GM12878 (cell line): Measurements from ENCODE around the gene FITM1. TPM values are rescaled to one million over a fixed set of nuclear protein-coding genes. Genes with fewer than 3 reads are reported as not detected.
A peak's percentile ranks its signal among the peaks of the same experiment; 100 is the strongest.

Experiments
- BCL3 ChIP-seq: IDR thresholded peaks from 2 replicates; pipeline ENCODE4 v1.6.1; 2011; ENCODE audit warnings: borderline replicate concordance, low read depth, mild to moderate bottlenecking, moderate library complexity, low read length; ENCODE audit not compliant: insufficient read depth, poor library complexity, severe bottlenecking
- CREM ChIP-seq: IDR thresholded peaks from 2 replicates; pipeline ENCODE4 v1.6.1; 2014; ENCODE audit warnings: antibody characterized with exemption, low read depth
- DPF2 ChIP-seq: fragments of 450-650 bp; IDR thresholded peaks from 2 replicates; pipeline ENCODE4 v1.6.1; 2017; ENCODE audit warnings: mild to moderate bottlenecking
- E2F4 ChIP-seq: IDR thresholded peaks from 2 replicates; pipeline ENCODE4 v1.6.1; 2012; ENCODE audit warnings: low read depth, low read length, improper control_type of control experiment
- E2F8 ChIP-seq: fragments of 450-650 bp; IDR thresholded peaks from 2 replicates; pipeline ENCODE4 v1.6.1; 2018; ENCODE audit warnings: mild to moderate bottlenecking, low read depth, moderate library complexity; ENCODE audit not compliant: partially characterized antibody
- EP300 ChIP-seq, 2 experiments: fragments of 150-350 bp in 1 of 2; IDR thresholded peaks; 2 replicates each; pipeline ENCODE4 v1.6.1; 2011 to 2012; ENCODE audit warnings: low read depth in 2 of 2, low read length in 2 of 2, borderline replicate concordance in 1 of 2, improper control_type of control experiment in 1 of 2, inconsistent platforms in 1 of 2; ENCODE audit not compliant: control insufficient read depth in 1 of 2
- HDAC6 ChIP-seq: fragments of 200-600 bp; sonication (generic); IDR thresholded peaks from one replicate; pipeline ENCODE4 v1.8.0; 2017; ENCODE audit warnings: antibody characterized with exemption; ENCODE audit not compliant: unreplicated experiment
- NFIC ChIP-seq: IDR thresholded peaks from 2 replicates; pipeline ENCODE4 v1.6.1; 2012; ENCODE audit warnings: low read depth, mild to moderate bottlenecking, inconsistent platforms, low read length, moderate library complexity
- NFYA ChIP-seq: IDR thresholded peaks from 2 replicates; pipeline ENCODE4 v1.6.1; 2011; ENCODE audit warnings: low read depth, mild to moderate bottlenecking, low read length, improper control_type of control experiment, borderline replicate concordance
- PBX3 ChIP-seq: IDR thresholded peaks from 2 replicates; pipeline ENCODE4 v1.6.1; 2011; ENCODE audit warnings: mild to moderate bottlenecking, low read depth, low read length, moderate library complexity; ENCODE audit not compliant: insufficient replicate concordance
- RELB ChIP-seq: fragments of 450-650 bp; IDR thresholded peaks from 2 replicates; pipeline ENCODE4 v1.6.1; 2017; ENCODE audit warnings: low read depth, mild to moderate bottlenecking, moderate library complexity
- SMAD1 ChIP-seq: fragments of 450-650 bp; IDR thresholded peaks from 2 replicates; pipeline ENCODE4 v1.6.1; 2018; ENCODE audit warnings: mild to moderate bottlenecking, low read depth; ENCODE audit not compliant: partially characterized antibody
- SPI1 ChIP-seq: IDR thresholded peaks from 2 replicates; pipeline ENCODE4 v1.6.1; 2011; ENCODE audit warnings: low read depth, mild to moderate bottlenecking, low read length, moderate library complexity, borderline replicate concordance; ENCODE audit not compliant: insufficient read depth
- ZNF274 ChIP-seq: IDR thresholded peaks from one replicate; pipeline ENCODE4 v1.8.0; 2011; ENCODE audit not compliant: insufficient read length, insufficient read depth
- ZNF384 ChIP-seq: IDR thresholded peaks from 2 replicates; pipeline ENCODE4 v1.6.1; 2012; ENCODE audit warnings: low read depth, mild to moderate bottlenecking, low read length, improper control_type of control experiment, borderline replicate concordance
- polyA plus RNA-seq, 11 experiments: library from polyadenylated mRNA; depleted of rRNA in 4 of 11; unstranded in 6 of 11; stranded (reverse) in 5 of 11; fragments of >200 nt; fragmentation: Nextera tagmentation in 4 of 11; fragmentation: Illumina TruSeq in 1 of 11; extraction: Ambion mirVana in 4 of 11; extraction: Trizol in 1 of 11; gene quantifications; 1 replicate in 1 of 11; 2 replicates in 10 of 11; pipeline versions ENCODE4 v1.2.1 to v1.2.3, GENCODE V29; 2011 to 2016; ENCODE audit warnings: inconsistent platforms in 2 of 11, missing spikeins in 2 of 11, low read depth in 1 of 11
- total RNA-seq, 4 experiments: library from RNA; depleted of rRNA in 3 of 4; stranded (reverse); fragments of >200 nt in 3 of 4; fragmentation: Illumina TruSeq in 1 of 4; extraction: Trizol in 1 of 4; gene quantifications; 2 replicates each; pipeline versions ENCODE4 v1.2.1 to v1.2.3, GENCODE V29; 2013 to 2021

Gene FITM1
- total and polyA plus RNA-seq, 10 of the 15 experiments (the other 5 are each of a cell fraction or from before 2014, with no cell fraction given): 0.11 to 1.9 (median 0.45) TPM; not detected in 2

- TF ChIP-seq BCL3 (no peak), NFYA (no peak), ZNF274 (no peak), RELB (peak; percentile 59; the same call in 1 of the 2 replicates), E2F4 (0 out of 2 replicates have a peak, but pooled peaks have one; percentile 49), E2F8 (peak; percentile 23), SMAD1 (peak; percentile 54), NFIC (no peak), HDAC6 (no peak), CREM (no peak), EP300 (IDR thresholded peaks at IDR 0.05; ENCODE audit: borderline replicate concordance in 1 of 2, control insufficient read depth in 1 of 2, low read depth in 2 of 2, low read length in 2 of 2) (no peak), PBX3 (peak; percentile 22), ZNF384 (no peak), SPI1 (no peak), DPF2 (peak; percentile 44)
Measured at GRCh38 chr14:24146978-24147760, 16.7 kb downstream of the FITM1 start, which contains the start of gene RNF31 (continued).
